Measurements from ENCODE around the gene YEATS4.

The YEATS4 gene

GRCh38 chr12:69331519-69331908 lies 28.0 kb upstream of the YEATS4 start:
- H3K36me3 ChIP-seq (ENCODE audit: insufficient read depth, low read depth, low read length): no peaks in the 10 kb centered on the region
- H3K4me3 ChIP-seq (ENCODE audit: low read length): peak overlapping the region; percentile 67
- H3K27me3 ChIP-seq (ENCODE audit: insufficient read depth, low read length): no peaks in the 10 kb centered on the region
- H3K9me3 ChIP-seq (ENCODE audit: insufficient read depth, low read depth, low read length): no peaks in the 10 kb centered on the region
- H3K9ac ChIP-seq (ENCODE audit: low read depth, low read length): peak overlapping the region; percentile 72; the same call in 1 of the 2 replicates
- peaks cover 29% of the 10 kb centered on the region; the same call in 1 of the 2 replicates for H3K4me1 ChIP-seq (ENCODE audit: insufficient read depth, low read length)
- peak overlapping the region; percentile 95 for H3K27ac ChIP-seq (ENCODE audit: low read length)

- Histone ChIP-seq H3K4me1 (ENCODE audit: insufficient read depth, low read length) (peaks cover 29% of the 10 kb centered on the region; the same call in 1 of the 2 replicates), H3K36me3 (ENCODE audit: insufficient read depth, low read depth, low read length) (no peaks in the 10 kb centered on the region), H3K9me3 (ENCODE audit: insufficient read depth, low read depth, low read length) (no peaks in the 10 kb centered on the region), H3K4me3 (ENCODE audit: low read length) (peak overlapping the region; percentile 67), H3K9ac (ENCODE audit: low read depth, low read length) (peak overlapping the region; percentile 72; the same call in 1 of the 2 replicates), H3K27ac (ENCODE audit: low read length) (no peak overlapping the region), H3K27me3 (ENCODE audit: insufficient read depth, low read length) (no peaks in the 10 kb centered on the region)
Observed at GRCh38 chr12:69331909-69332684, 27.4 kb upstream of the YEATS4 start.

GRCh38 chr12:69332815-69333358 lies 26.7 kb upstream of the YEATS4 start:
- no peak overlapping the region for H3K27ac ChIP-seq (ENCODE audit: low read length)
- H3K9ac ChIP-seq (ENCODE audit: low read depth, low read length): no peak overlapping the region
- no peak overlapping the region for H3K4me3 ChIP-seq (ENCODE audit: low read length)
- no peaks in the 10 kb centered on the region for H3K36me3 ChIP-seq (ENCODE audit: insufficient read depth, low read depth, low read length)
- no peaks in the 10 kb centered on the region for H3K9me3 ChIP-seq (ENCODE audit: insufficient read depth, low read depth, low read length)
- no peaks in the 10 kb centered on the region for H3K27me3 ChIP-seq (ENCODE audit: insufficient read depth, low read length)
- peaks cover 29% of the 10 kb centered on the region; the same call in 1 of the 2 replicates for H3K4me1 ChIP-seq (ENCODE audit: insufficient read depth, low read length)

- no peaks in the 10 kb centered on the region for H3K36me3 ChIP-seq (ENCODE audit: insufficient read depth, low read depth, low read length)
- H3K27me3 ChIP-seq (ENCODE audit: insufficient read depth, low read length): no peaks in the 10 kb centered on the region
- no peaks in the 10 kb centered on the region for H3K9me3 ChIP-seq (ENCODE audit: insufficient read depth, low read depth, low read length)
- H3K9ac ChIP-seq (ENCODE audit: low read depth, low read length): no peak overlapping the region
- peaks cover 19% of the 10 kb centered on the region; the same call in 1 of the 2 replicates for H3K4me1 ChIP-seq (ENCODE audit: insufficient read depth, low read length)
- H3K4me3 ChIP-seq (ENCODE audit: low read length): no peak overlapping the region
- no peak overlapping the region for H3K27ac ChIP-seq (ENCODE audit: low read length)
Observed at GRCh38 chr12:69334158-69334557, 25.4 kb upstream of the YEATS4 start.

GRCh38 chr12:69337311-69338090 lies 22.0 kb upstream of the YEATS4 start:
- H3K27me3 ChIP-seq (ENCODE audit: insufficient read depth, low read length): no peaks in the 10 kb centered on the region
- no peaks in the 10 kb centered on the region for H3K4me1 ChIP-seq (ENCODE audit: insufficient read depth, low read length)
- H3K27ac ChIP-seq (ENCODE audit: low read length): no peak overlapping the region
- no peaks in the 10 kb centered on the region for H3K36me3 ChIP-seq (ENCODE audit: insufficient read depth, low read depth, low read length)
- H3K4me3 ChIP-seq (ENCODE audit: low read length): no peak overlapping the region
- no peak overlapping the region for H3K9ac ChIP-seq (ENCODE audit: low read depth, low read length)
- H3K9me3 ChIP-seq (ENCODE audit: insufficient read depth, low read depth, low read length): no peaks in the 10 kb centered on the region

- Histone ChIP-seq H3K4me3 (ENCODE audit: low read length) (no peak overlapping the region), H3K27ac (ENCODE audit: low read length) (no peak overlapping the region), H3K9me3 (ENCODE audit: insufficient read depth, low read depth, low read length) (no peaks in the 10 kb centered on the region), H3K4me1 (ENCODE audit: insufficient read depth, low read length) (no peaks in the 10 kb centered on the region), H3K36me3 (ENCODE audit: insufficient read depth, low read depth, low read length) (no peaks in the 10 kb centered on the region), H3K27me3 (ENCODE audit: insufficient read depth, low read length) (no peaks in the 10 kb centered on the region), H3K9ac (ENCODE audit: low read depth, low read length) (no peak overlapping the region)
Observed at GRCh38 chr12:69338120-69338859, 21.3 kb upstream of the YEATS4 start.

GRCh38 chr12:69338936-69339335 lies 20.6 kb upstream of the YEATS4 start:
- Histone ChIP-seq H3K9ac (ENCODE audit: low read depth, low read length) (no peak overlapping the region), H3K27ac (ENCODE audit: low read length) (no peak overlapping the region), H3K9me3 (ENCODE audit: insufficient read depth, low read depth, low read length) (no peaks in the 10 kb centered on the region), H3K36me3 (ENCODE audit: insufficient read depth, low read depth, low read length) (no peaks in the 10 kb centered on the region), H3K27me3 (ENCODE audit: insufficient read depth, low read length) (no peaks in the 10 kb centered on the region), H3K4me1 (ENCODE audit: insufficient read depth, low read length) (no peaks in the 10 kb centered on the region), H3K4me3 (ENCODE audit: low read length) (no peak overlapping the region)

GRCh38 chr12:69339999-69340398 lies 19.5 kb upstream of the YEATS4 start:
- Histone ChIP-seq H3K36me3 (ENCODE audit: insufficient read depth, low read depth, low read length) (no peaks in the 10 kb centered on the region), H3K27ac (ENCODE audit: low read length) (no peak overlapping the region), H3K27me3 (ENCODE audit: insufficient read depth, low read length) (no peaks in the 10 kb centered on the region), H3K9ac (ENCODE audit: low read depth, low read length) (no peak overlapping the region), H3K4me1 (ENCODE audit: insufficient read depth, low read length) (no peaks in the 10 kb centered on the region), H3K9me3 (ENCODE audit: insufficient read depth, low read depth, low read length) (no peaks in the 10 kb centered on the region), H3K4me3 (ENCODE audit: low read length) (no peak overlapping the region)

DNA sequence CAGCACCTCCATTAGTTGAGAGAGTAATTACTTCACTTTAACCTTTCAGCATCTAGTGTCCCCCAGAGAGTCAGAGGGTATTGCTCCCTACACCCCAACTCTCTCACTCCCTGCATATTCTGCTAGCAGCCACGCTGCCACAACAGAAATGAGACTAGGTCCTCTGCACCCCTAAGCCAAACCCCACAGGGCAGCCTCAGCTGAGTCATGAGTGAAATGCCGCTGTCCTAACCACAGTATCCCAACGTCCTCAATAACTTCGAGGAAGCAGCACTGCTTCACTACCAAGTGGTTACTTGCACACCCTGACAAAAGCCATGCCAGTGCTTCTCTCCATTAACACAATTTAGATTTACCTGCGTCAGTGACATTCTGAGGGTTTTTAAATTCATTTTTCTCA lies 18.2 kb upstream of the YEATS4 start:
- H3K4me1 ChIP-seq (ENCODE audit: insufficient read depth, low read length): no peaks in the 10 kb centered on the region
- no peaks in the 10 kb centered on the region for H3K36me3 ChIP-seq (ENCODE audit: insufficient read depth, low read depth, low read length)
- H3K4me3 ChIP-seq (ENCODE audit: low read length): no peak overlapping the region
- no peak overlapping the region for H3K9ac ChIP-seq (ENCODE audit: low read depth, low read length)
- no peaks in the 10 kb centered on the region for H3K9me3 ChIP-seq (ENCODE audit: insufficient read depth, low read depth, low read length)
- H3K27ac ChIP-seq (ENCODE audit: low read length): no peak overlapping the region
- H3K27me3 ChIP-seq (ENCODE audit: insufficient read depth, low read length): no peaks in the 10 kb centered on the region

DNA sequence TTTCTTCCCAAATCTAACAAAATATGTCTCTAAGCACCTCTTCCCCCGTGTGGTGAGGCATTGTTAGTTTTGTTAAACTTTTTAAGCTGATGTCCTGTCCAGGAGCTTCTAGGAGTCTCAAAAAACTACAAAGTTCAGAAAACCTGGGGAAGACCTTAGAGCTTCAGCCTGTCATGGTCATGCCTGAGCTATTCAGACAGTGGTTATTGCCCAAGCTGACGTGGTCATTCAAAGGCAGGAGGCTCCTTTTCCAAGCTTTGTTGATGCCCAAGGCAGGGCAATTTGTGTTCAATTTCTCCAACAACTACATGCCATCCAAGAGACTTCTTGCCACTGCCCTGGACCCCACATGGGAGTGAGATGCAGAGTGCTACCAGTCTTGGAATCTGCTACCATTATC lies 17.1 kb upstream of the YEATS4 start:
- Histone ChIP-seq H3K9ac (ENCODE audit: low read depth, low read length) (no peak overlapping the region), H3K36me3 (ENCODE audit: insufficient read depth, low read depth, low read length) (no peaks in the 10 kb centered on the region), H3K4me1 (ENCODE audit: insufficient read depth, low read length) (no peaks in the 10 kb centered on the region), H3K27ac (ENCODE audit: low read length) (no peak overlapping the region), H3K4me3 (ENCODE audit: low read length) (no peak overlapping the region), H3K9me3 (ENCODE audit: insufficient read depth, low read depth, low read length) (no peaks in the 10 kb centered on the region), H3K27me3 (ENCODE audit: insufficient read depth, low read length) (no peaks in the 10 kb centered on the region)

DNA sequence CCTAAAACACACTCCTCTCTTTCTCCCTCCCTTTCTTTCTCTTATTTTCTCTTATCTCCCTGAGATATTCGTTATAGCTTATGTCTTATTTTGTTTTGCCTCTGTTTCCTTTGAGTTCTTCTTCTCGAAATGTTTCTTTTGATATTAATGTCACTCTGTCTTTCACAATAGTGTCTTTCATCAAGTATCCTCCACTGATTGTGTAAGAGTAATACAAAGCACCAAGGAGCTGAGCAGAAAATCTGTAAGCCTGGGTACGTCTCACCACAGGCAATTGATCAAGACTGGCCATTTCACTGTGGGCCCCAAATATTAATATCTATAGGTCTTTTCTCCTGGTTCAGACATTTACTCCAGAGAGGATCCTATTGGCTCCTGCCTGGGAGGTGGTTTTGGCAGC lies 16.2 kb upstream of the YEATS4 start:
- no peaks in the 10 kb centered on the region for H3K4me1 ChIP-seq (ENCODE audit: insufficient read depth, low read length)
- no peak overlapping the region for H3K9ac ChIP-seq (ENCODE audit: low read depth, low read length)
- no peaks in the 10 kb centered on the region for H3K27me3 ChIP-seq (ENCODE audit: insufficient read depth, low read length)
- no peaks in the 10 kb centered on the region for H3K36me3 ChIP-seq (ENCODE audit: insufficient read depth, low read depth, low read length)
- H3K4me3 ChIP-seq (ENCODE audit: low read length): no peak overlapping the region
- no peaks in the 10 kb centered on the region for H3K9me3 ChIP-seq (ENCODE audit: insufficient read depth, low read depth, low read length)
- no peak overlapping the region for H3K27ac ChIP-seq (ENCODE audit: low read length)

Data from iPS-20b (cell line).